ENCODE results near the gene SCD.

Gene SCD

DNA sequence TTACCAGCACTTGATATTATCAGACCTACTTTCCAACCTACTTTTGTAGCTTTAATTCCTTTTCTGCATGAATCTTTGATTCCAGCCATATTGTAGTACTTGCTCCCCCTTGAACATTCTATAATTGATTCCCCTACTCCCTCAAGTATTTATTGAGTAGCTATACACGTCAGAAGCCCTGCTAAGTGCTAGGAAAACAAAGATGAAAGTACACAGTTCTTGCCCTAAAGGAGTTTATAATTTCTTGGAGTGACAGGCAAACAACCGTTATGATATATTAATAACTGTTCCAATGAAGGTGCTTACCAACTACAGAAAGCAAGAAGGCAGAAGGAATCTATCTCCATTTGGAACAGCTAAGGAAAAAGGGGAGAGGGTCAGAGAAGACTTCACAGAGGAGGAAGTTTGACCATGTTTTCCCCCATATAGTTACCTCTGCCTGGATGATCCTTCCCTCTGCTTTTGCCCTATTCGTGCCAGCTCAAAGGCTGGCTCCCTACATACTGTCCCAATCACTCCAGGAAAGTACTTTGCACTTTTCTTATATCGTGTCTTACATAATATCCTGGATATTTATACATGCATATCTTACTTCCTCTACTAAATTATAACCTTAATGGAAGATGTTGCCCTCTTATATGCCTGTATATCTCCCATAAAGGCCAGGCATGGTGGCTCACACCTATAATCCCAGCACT is 54.7 kb downstream of the SCD start:
- no peak for DNase-seq

DNA sequence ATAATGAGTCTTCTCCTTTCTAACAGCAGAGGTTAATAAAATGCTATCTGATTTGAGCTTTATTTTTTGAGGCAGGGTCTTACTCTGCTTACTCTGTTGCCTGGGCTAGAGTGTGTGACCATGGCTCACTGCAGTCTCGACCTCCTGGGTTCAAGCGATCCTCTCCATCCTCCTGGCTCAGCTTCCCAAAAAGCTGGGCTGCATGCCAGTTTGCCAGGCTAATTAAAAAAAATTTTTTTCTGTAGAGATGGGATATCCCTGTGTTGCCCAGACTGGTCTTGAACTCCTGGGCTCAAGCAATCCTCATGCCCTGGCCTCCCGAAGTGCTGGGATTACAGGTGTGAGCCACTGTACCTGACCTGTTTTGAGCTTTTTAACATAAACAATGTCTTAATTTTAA is 56.7 kb downstream of the SCD start:
- no peak for DNase-seq

DNA sequence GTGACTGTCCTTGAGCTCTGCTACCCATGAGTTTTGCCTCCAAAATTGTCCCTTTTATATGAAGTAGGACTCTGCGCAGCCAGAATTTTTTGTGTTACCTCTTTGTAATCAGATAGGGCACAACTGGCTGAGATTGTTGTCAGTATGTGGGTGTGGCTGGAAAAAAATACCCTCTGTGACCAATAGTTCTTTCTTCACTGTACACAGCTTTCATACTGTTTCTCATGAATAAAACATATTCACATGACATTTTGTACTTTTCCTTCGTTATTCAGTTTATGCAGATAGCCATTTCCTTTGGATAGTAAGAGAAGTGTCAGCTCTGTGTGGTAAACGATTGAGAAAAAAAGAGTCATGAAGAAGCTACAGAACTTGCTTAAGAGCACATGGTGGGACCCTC is 66.1 kb downstream of the SCD start:
- no peak for DNase-seq
